ENCODE measurements around the gene PXT1. TPM values are rescaled to one million over a fixed set of nuclear protein-coding genes. Genes with fewer than 3 reads are reported as not detected.

Gene PXT1
- total RNA-seq, 6 donors from 2014 or later, result 0.09 to 0.15 TPM; not detected in 4

DNA sequence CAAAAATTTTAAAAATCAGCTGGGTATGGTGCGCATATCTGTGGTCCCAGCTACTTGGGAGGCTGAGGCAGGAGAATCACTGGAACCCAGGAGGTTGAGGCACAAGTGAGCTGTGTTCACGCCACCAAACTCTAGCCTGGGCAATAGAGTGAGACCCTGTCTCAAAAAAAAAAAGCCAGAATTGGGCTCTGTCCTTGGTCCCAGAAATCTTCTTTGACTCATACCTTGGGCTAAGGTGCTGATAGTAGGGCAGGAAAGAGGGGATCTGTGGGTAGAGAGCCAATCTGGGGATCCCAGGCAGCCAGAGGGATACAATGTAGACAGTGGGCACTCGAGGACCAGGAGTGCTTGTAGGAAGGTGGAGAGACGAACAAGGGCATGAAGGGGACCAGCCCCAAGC lies 68.5 kb downstream of the PXT1 start:
- DNase-seq, result no peak
- Histone ChIP-seq H3K4me1 (peaks cover 0 to 8% (median 4%) of the 10 kb centered on the region in 4 donors), H3K27me3 (no peaks in the 10 kb centered on the region), H3K4me3 (no peak overlapping the region), H3K36me3 (no peaks in the 10 kb centered on the region), H3K27ac (no peak overlapping the region), H3K9me3 (no peaks in the 10 kb centered on the region)
- TF ChIP-seq, protein P1, sequence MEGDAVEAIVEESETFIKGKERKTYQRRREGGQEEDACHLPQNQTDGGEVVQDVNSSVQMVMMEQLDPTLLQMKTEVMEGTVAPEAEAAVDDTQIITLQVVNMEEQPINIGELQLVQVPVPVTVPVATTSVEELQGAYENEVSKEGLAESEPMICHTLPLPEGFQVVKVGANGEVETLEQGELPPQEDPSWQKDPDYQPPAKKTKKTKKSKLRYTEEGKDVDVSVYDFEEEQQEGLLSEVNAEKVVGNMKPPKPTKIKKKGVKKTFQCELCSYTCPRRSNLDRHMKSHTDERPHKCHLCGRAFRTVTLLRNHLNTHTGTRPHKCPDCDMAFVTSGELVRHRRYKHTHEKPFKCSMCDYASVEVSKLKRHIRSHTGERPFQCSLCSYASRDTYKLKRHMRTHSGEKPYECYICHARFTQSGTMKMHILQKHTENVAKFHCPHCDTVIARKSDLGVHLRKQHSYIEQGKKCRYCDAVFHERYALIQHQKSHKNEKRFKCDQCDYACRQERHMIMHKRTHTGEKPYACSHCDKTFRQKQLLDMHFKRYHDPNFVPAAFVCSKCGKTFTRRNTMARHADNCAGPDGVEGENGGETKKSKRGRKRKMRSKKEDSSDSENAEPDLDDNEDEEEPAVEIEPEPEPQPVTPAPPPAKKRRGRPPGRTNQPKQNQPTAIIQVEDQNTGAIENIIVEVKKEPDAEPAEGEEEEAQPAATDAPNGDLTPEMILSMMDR (IDR thresholded peaks at IDR 0.05), result no peak
- TF ChIP-seq POLR2AphosphoS5 (IDR thresholded peaks at IDR 0.05) (no peak), POLR2A (IDR thresholded peaks at IDR 0.05) (no peak)
- no peak for ATAC-seq (ENCODE audit: low FRiP score in 2 of 2)
- WGBS, 2 donors, result 86 to 91% methylated on average over 4 of the region's 4 CpGs

DNA sequence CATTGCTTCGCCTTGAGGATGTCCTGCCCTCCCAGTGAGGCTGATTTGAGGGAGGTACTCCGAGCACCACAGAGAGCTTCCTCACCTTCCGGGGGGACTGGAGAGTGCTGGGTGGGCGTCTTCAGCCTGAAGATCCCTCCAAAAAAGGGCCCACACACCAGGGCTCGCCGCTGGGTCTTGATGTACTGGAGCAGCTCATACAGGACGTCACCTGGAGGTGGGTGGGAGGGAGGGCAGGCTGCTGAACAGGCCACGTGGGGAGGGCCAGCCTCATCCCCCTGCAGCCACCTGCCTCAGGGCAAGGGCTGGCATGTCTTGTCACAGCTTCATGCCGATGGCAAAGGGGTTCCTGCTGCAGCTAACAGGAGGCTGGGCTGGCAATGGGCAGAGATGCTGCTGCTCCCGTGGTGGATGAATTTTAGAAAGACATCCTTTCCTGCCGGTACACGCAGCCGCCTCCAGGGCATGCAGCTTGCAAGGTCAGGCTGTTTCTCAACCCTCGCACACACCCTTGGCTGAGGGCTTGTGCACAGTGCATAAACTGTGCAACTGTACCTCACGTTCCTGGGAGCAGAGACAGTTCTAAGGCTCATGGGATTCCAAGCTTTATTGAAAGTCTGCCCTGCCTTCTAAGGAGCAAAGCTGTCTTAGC lies 69.2 kb downstream of the PXT1 start:
- H3K27ac ChIP-seq, result no peak overlapping the region
- no peaks in the 10 kb centered on the region for H3K9me3 ChIP-seq
- ATAC-seq (ENCODE audit: low FRiP score in 2 of 2) (no peak), DNase-seq (no peak)
- 65 to 74% methylated on average over 5 to 15 of the region's 15 CpGs for WGBS, 2 donors
- H3K4me1 ChIP-seq, result peaks cover 0 to 11% (median 4%) of the 10 kb centered on the region in 4 donors
- H3K36me3 ChIP-seq, result no peaks in the 10 kb centered on the region
- no peaks in the 10 kb centered on the region for H3K27me3 ChIP-seq
- TF ChIP-seq POLR2AphosphoS5 (IDR thresholded peaks at IDR 0.05) (no peak), EP300 (IDR thresholded peaks at IDR 0.05) (no peak), POLR2A (IDR thresholded peaks at IDR 0.05) (no peak)
- TF ChIP-seq, protein P1 (IDR thresholded peaks at IDR 0.05), result no peak
- H3K4me3 ChIP-seq, result no peak overlapping the region

DNA sequence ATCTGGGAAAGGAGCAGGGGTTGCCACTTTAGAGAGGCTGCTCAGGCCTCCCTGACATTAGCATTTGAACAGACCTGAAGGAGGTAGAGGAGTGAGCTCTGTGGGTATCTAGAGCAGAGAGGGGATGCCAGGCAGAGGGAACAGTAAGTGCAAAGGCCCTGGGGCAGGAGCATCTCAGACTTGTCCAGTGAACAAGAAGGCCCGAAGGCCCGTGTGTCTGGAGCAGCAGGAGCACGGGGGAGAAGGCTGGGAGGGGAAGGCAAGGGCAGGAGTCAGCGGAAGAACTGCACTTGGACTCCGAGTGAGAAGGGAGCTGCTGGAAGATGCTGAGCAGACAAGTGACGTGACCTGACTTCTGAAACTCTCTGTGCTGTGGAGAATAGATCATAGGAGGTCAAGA lies 70.6 kb downstream of the PXT1 start:
- no peaks in the 10 kb centered on the region for H3K27me3 ChIP-seq
- TF ChIP-seq, protein P1 (IDR thresholded peaks at IDR 0.05), result no peak
- TF ChIP-seq EP300 (IDR thresholded peaks at IDR 0.05) (no peak), POLR2AphosphoS5 (IDR thresholded peaks at IDR 0.05) (no peak), POLR2A (IDR thresholded peaks at IDR 0.05) (no peak)
- H3K36me3 ChIP-seq, result no peaks in the 10 kb centered on the region
- peaks cover 0 to 11% (median 4%) of the 10 kb centered on the region in 4 donors for H3K4me1 ChIP-seq
- H3K27ac ChIP-seq, result no peak overlapping the region
- no peaks in the 10 kb centered on the region for H3K9me3 ChIP-seq
- no peak overlapping the region for H3K4me3 ChIP-seq
- WGBS, 2 donors, result 92 to 93% methylated on average over 6 of the region's 6 CpGs
- ATAC-seq (ENCODE audit: low FRiP score in 2 of 2) (no peak), DNase-seq (no peak)

- H3K9me3 ChIP-seq, result no peaks in the 10 kb centered on the region
- ATAC-seq (ENCODE audit: low FRiP score in 2 of 2) (no peak), DNase-seq (no peak)
- H3K27ac ChIP-seq, result no peak overlapping the region
- no peaks in the 10 kb centered on the region for H3K36me3 ChIP-seq
- no peaks in the 10 kb centered on the region for H3K27me3 ChIP-seq
- H3K4me3 ChIP-seq, result no peak overlapping the region
- peaks cover 0 to 11% (median 4%) of the 10 kb centered on the region in 4 donors for H3K4me1 ChIP-seq
- 94% methylated on average over 8 of the region's 9 CpGs; no CpG with 5 or more reads in 1 of the 2 donors for WGBS, 2 donors
- TF ChIP-seq EP300 (IDR thresholded peaks at IDR 0.05) (no peak), POLR2A (IDR thresholded peaks at IDR 0.05) (no peak), POLR2AphosphoS5 (IDR thresholded peaks at IDR 0.05) (no peak)
- TF ChIP-seq, protein P1 (IDR thresholded peaks at IDR 0.05), result no peak
These were observed 71.4 kb downstream of the PXT1 start for GRCh38 chr6:36371211-36371610.

DNA sequence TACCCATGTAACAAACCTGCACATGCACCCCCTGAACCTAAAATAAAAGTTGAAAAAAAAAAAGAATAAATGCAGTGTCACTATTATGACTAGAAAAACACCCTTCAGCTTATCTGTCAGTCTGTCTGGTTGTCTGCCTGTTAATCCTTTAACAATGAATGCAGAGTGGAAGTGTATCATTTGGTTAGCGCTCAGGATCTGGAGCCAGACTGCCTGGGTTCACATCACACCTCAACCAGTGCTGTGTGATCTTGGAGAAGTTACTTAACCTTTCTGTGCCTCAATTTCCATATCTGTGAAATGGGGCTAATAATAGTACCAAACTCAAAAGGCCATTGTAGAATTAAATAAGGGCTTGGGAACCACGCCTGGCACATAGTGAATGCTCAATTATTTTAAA lies 72.0 kb downstream of the PXT1 start:
- WGBS, 2 donors, result 96 to 97% methylated on average over 2 of the region's 2 CpGs
- ATAC-seq (ENCODE audit: low FRiP score in 2 of 2), result no peak
- no peaks in the 10 kb centered on the region for H3K27me3 ChIP-seq
- H3K4me1 ChIP-seq, result peaks cover 0 to 11% (median 4%) of the 10 kb centered on the region in 4 donors
- no peak for TF ChIP-seq POLR2AphosphoS5 (IDR thresholded peaks at IDR 0.05)
- TF ChIP-seq EP300 (IDR thresholded peaks at IDR 0.05), result no peak
- TF ChIP-seq, protein P1 (IDR thresholded peaks at IDR 0.05), result no peak
- TF ChIP-seq POLR2A (IDR thresholded peaks at IDR 0.05), result no peak
- DNase-seq, result no peak
- no peaks in the 10 kb centered on the region for H3K36me3 ChIP-seq
- H3K4me3 ChIP-seq, result no peak overlapping the region
- H3K9me3 ChIP-seq, result no peaks in the 10 kb centered on the region
- H3K27ac ChIP-seq, result no peak overlapping the region

Data from upper lobe of left lung (tissue), 6 donors.